Measurements from ENCODE around the gene EDNRA. TPM values are rescaled to one million over a fixed set of nuclear protein-coding genes. Genes with fewer than 3 reads are reported as not detected.

The EDNRA gene
- total RNA-seq, 1 experiment from 2014 or later, result 1.4 TPM

DNA sequence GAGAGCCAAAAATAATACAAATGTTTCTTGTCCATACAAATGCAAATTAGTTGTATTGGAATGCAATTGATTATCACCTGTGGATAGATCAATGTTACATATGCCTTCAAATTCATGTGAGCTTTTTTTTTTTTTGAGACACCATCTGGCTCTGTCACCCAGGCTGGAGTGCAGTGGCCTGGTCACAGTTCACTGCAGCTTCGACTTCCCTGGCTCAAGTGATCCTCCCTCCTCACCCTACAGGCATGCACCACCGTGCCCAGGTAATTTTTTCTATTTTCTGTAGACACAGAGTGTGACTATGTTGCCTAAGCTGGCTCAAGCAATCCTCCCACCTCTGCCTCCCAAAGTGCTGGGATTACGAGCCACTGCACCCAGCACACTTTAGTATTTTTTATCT, 97.7 kb downstream of the EDNRA start:
- DNase-seq, result no peak
- Histone ChIP-seq H3K4me3 (ENCODE audit: insufficient read depth, low read depth, low read length) (no peak overlapping the region), H3K36me3 (replicated peaks; ENCODE audit: control insufficient read depth, insufficient read depth, low read length) (no peaks in the 10 kb centered on the region), H3K27me3 (ENCODE audit: control insufficient read depth, insufficient read depth, low read length) (no peaks in the 10 kb centered on the region)

DNA sequence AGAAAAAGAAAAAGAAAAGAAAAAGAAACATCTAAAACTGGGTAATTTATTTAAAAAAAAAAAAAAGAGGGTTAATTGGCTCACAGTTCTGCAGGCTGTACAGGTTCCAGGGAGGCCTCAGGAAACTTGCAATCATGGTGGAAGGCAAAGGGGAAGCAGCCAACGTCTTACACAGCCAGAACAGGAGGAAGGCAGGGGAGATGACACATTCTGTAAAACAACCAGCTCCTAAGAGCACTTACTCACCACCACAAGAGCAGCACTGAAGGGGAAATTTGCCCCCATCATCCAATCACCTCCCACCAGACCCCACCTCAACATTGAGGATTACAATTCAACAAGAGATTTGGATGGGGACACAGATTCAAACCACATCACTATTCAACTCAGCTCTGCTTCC, 99.5 kb downstream of the EDNRA start:
- Histone ChIP-seq H3K36me3 (replicated peaks; ENCODE audit: control insufficient read depth, insufficient read depth, low read length) (no peaks in the 10 kb centered on the region), H3K4me3 (ENCODE audit: insufficient read depth, low read depth, low read length) (no peak overlapping the region), H3K27me3 (ENCODE audit: control insufficient read depth, insufficient read depth, low read length) (no peaks in the 10 kb centered on the region)
- no peak for DNase-seq

DNA sequence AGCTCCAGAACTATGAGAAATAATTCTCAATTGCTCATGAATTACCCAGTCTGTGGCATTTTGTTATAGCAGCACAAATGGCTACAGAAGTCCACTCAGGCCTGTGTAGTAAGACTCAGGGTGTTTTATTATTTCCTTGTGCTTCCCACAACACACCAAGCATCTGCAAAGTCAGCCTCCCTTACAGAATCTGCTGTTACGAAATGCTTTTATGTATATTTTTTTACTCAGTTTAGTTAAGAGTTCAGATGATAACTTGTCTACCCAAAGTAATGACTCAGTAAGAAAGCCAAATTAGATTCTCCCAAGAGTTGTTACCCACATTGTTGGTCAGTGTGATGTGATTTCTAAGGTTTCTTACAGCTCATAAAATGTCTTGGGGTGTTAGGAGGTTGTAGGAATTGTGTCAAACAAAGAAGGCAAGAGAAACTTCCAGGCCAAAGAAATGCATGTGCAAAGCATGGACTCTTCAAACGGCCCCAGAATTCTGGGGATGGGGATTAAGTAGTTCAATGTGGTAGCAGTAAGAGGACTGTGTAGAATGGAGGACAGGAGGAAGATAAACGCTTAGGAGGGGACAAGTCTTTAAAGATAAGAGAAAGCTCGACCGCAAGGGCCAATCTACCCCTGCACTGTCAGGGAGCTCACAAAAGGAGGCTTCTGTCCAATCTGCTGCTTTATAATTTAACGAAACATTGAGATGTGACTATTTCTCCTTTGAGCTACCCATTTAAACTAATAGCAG, 100.9 kb downstream of the EDNRA start:
- Histone ChIP-seq H3K27me3 (ENCODE audit: control insufficient read depth, insufficient read depth, low read length) (no peaks in the 10 kb centered on the region), H3K4me3 (ENCODE audit: insufficient read depth, low read depth, low read length) (no peak overlapping the region), H3K36me3 (replicated peaks; ENCODE audit: control insufficient read depth, insufficient read depth, low read length) (no peaks in the 10 kb centered on the region)
- DNase-seq, result no peak

- Histone ChIP-seq H3K4me3 (ENCODE audit: insufficient read depth, low read depth, low read length) (no peak overlapping the region), H3K36me3 (replicated peaks; ENCODE audit: control insufficient read depth, insufficient read depth, low read length) (no peaks in the 10 kb centered on the region), H3K27me3 (ENCODE audit: control insufficient read depth, insufficient read depth, low read length) (no peaks in the 10 kb centered on the region)
- no peak for DNase-seq
These were observed 101.6 kb downstream of the EDNRA start for GRCh38 chr4:147582386-147583060.

DNA sequence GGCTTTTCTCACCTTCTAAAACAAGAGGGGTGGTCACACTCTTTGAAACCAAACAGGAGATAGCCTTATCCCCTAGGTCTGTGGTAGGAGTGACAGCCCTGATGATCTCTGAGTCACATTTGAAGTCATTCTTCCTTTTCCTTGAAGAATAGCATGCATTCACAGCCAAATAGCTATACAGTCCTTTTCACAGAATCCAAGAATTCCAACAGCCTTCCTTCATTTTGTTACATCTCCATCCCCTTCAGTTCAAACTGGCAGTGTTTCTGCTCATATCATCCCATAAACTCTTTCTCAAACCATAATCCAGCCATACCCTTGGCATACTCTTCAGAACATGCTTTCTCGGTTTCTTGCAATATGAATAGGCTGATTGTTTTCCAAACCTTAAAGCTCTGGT, 103.0 kb downstream of the EDNRA start:
- H3K27me3 ChIP-seq (ENCODE audit: control insufficient read depth, insufficient read depth, low read length), result no peaks in the 10 kb centered on the region
- no peak for DNase-seq
- no peak overlapping the region for H3K4me3 ChIP-seq (ENCODE audit: insufficient read depth, low read depth, low read length)
- H3K36me3 ChIP-seq (replicated peaks; ENCODE audit: control insufficient read depth, insufficient read depth, low read length), result no peaks in the 10 kb centered on the region

DNA sequence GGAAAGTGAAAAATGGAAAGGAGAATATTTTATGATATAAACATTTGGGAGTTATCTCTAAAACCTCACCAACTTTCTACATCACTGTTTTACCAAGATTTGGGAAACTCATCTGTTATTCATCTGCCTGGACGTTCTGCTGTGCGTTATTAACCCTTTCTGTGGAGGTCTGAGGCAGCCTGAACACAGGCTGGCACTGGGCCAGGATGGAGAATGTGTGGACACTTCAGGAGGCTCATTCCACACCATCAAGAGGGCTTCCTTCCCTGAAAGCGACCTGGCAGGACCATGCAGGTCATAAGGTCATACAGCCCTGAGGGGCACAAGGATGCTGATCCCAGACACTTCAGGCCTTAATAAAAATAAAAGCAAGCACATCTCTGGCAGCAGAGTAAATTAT, 105.1 kb downstream of the EDNRA start:
- Histone ChIP-seq H3K27me3 (ENCODE audit: control insufficient read depth, insufficient read depth, low read length) (no peaks in the 10 kb centered on the region), H3K36me3 (replicated peaks; ENCODE audit: control insufficient read depth, insufficient read depth, low read length) (no peaks in the 10 kb centered on the region), H3K4me3 (ENCODE audit: insufficient read depth, low read depth, low read length) (no peak overlapping the region)
- no peak for DNase-seq

DNA sequence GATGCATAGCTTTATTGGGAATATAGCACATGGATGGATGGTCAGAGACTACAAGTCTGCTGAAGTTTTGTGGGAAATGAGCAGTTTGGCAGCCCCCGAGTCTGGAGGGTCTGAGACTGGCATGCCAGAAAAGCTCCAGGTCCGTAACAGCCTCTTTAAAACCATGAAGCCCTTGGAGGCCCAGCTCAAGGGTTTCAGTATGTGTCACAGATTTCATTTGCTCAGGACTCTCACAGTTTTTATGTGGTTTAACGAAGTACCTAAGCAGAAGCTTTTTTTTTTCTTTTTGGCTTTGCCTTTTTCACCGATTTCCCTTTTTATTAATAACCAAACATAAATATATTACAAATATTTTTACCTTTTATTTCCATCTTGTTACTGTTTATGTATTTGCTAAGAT, 105.7 kb downstream of the EDNRA start:
- H3K36me3 ChIP-seq (replicated peaks; ENCODE audit: control insufficient read depth, insufficient read depth, low read length), result no peaks in the 10 kb centered on the region
- no peak overlapping the region for H3K4me3 ChIP-seq (ENCODE audit: insufficient read depth, low read depth, low read length)
- no peaks in the 10 kb centered on the region for H3K27me3 ChIP-seq (ENCODE audit: control insufficient read depth, insufficient read depth, low read length)
- DNase-seq, result no peak

GRCh38 chr4:147587041-147587440, 106.1 kb downstream of the EDNRA start:
- H3K27me3 ChIP-seq (ENCODE audit: control insufficient read depth, insufficient read depth, low read length), result no peaks in the 10 kb centered on the region
- no peak overlapping the region for H3K4me3 ChIP-seq (ENCODE audit: insufficient read depth, low read depth, low read length)
- no peaks in the 10 kb centered on the region for H3K36me3 ChIP-seq (replicated peaks; ENCODE audit: control insufficient read depth, insufficient read depth, low read length)
- no peak for DNase-seq

DNA sequence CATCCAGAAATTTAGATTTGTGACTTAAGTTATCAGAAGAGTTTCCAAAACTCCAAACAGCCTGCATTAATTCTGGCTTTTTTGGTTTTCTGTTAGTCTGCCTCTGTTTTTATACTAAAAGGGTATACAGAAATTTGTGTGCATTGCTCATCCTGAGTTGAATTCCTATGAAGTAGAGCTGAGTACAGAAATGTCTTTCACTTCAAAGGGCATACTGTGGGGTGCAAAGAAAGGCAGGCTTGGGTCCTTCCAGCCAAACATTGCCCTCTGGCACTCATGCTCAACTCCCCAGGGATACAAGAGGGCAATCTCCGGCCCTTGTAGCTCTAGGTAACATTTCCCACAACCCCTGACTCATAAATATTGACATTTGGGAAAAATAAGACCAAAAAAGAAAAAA, 108.7 kb downstream of the EDNRA start:
- Histone ChIP-seq H3K4me3 (ENCODE audit: insufficient read depth, low read depth, low read length) (no peak overlapping the region), H3K36me3 (replicated peaks; ENCODE audit: control insufficient read depth, insufficient read depth, low read length) (no peaks in the 10 kb centered on the region), H3K27me3 (ENCODE audit: control insufficient read depth, insufficient read depth, low read length) (no peaks in the 10 kb centered on the region)
- DNase-seq, result no peak

DNA sequence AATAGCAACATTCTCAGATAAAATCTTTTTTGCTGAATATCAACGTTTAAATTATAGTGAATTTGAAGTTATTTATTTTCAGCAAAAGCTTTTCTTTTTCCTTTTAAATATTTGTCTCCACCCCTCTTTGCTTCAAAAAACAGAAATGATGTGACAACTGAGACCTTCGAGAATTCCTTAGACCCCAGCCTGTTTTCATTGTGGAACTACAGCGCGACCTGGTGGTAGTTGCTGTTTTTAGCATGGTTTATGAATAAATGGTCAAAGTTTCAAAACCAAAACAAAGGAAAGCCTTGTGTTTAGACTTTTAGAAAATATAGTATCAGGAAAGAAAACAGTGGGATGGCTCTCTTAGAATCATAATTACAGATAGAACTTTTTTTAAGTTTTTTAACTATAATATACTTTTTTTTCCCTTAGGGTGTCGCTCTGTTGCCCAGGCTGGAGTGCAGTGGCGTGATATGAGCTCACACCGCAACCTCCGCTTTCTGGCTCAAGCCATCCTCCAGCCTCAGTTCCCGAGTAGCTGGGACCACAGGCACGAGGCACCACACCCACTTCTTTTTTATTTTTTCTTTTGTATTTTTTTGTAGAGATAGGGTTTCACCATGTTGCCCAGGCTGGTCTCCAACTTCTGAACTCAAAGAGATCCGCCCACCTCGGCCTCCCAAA, 109.5 kb downstream of the EDNRA start:
- DNase-seq, result peak; percentile 54
- no peak overlapping the region for H3K4me3 ChIP-seq (ENCODE audit: insufficient read depth, low read depth, low read length)

DNA sequence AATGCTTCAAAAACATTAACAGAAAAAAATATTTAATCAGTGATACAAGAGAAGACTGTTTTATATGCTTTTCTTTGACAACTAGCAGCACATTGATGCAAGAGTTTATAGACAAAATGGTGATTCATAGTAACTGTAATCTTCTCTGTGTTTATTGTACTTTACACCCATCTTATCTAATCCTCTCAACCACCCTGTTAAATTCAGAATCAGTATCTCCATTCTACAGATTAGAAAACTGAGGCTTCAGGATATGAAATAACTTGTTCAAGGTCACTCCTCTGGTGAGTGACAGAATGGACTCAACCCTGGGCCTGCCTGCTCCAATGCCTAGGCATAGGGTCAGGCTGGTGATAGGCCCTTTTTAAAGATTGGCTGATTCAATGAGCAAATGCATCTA, 110.2 kb downstream of the EDNRA start:
- Histone ChIP-seq H3K27me3 (ENCODE audit: control insufficient read depth, insufficient read depth, low read length) (no peaks in the 10 kb centered on the region), H3K36me3 (replicated peaks; ENCODE audit: control insufficient read depth, insufficient read depth, low read length) (no peaks in the 10 kb centered on the region), H3K4me3 (ENCODE audit: insufficient read depth, low read depth, low read length) (no peak overlapping the region)
- no peak for DNase-seq

More for the DNA sequence above, 109.5 kb downstream of the EDNRA start:
- H3K27me3 ChIP-seq (ENCODE audit: control insufficient read depth, insufficient read depth, low read length), result no peaks in the 10 kb centered on the region
- no peaks in the 10 kb centered on the region for H3K36me3 ChIP-seq (replicated peaks; ENCODE audit: control insufficient read depth, insufficient read depth, low read length)

GRCh38 chr4:147594107-147594506, 113.2 kb downstream of the EDNRA start:
- Histone ChIP-seq H3K4me3 (ENCODE audit: insufficient read depth, low read depth, low read length) (no peak overlapping the region), H3K36me3 (replicated peaks; ENCODE audit: control insufficient read depth, insufficient read depth, low read length) (no peaks in the 10 kb centered on the region), H3K27me3 (ENCODE audit: control insufficient read depth, insufficient read depth, low read length) (no peaks in the 10 kb centered on the region)
- peak; percentile 32 for DNase-seq

All from H7 (cell line).